Measurements from ENCODE around the gene MDK. TPM values are rescaled to one million over a fixed set of nuclear protein-coding genes. Genes with fewer than 3 reads are reported as not detected.
A peak's percentile ranks its signal among the peaks of the same experiment; 100 is the strongest.

MDK gene
- total RNA-seq, 1 experiment from 2014 or later: 286 TPM

- Histone ChIP-seq H3K9me2 (ENCODE audit: insufficient read depth) (no peaks in the 10 kb centered on the region), H4K20me1 (ENCODE audit: insufficient read depth) (no peaks in the 10 kb centered on the region), H3K79me2 (ENCODE audit: insufficient read depth, low read length) (no peaks in the 10 kb centered on the region), H3K4me3 (replicated peaks in 1 of 2; ENCODE audit: low read depth in 1 of 2, low read length in 2 of 2) (peak overlapping the region; percentile 42 to 59; a peak in 3 of 4 replicates), H3K9ac (ENCODE audit: low read length) (peak overlapping the region; percentile 54; the same call in 1 of the 2 replicates), H3K27ac (ENCODE audit: low read depth, low read length) (no peak overlapping the region), H3K27me3 (ENCODE audit: insufficient read depth, low read length) (no peaks in the 10 kb centered on the region), H3K4me1 (ENCODE audit: control insufficient read depth in 1 of 2, insufficient read depth in 2 of 2, low read length in 2 of 2) (peaks cover 13 to 68% of the 10 kb centered on the region in 2 experiments), H2AFZ (ENCODE audit: low read depth, low read length, poor library complexity, severe bottlenecking) (no peak overlapping the region), H3K9me3 (ENCODE audit: control insufficient read depth in 1 of 2, insufficient read depth in 1 of 2, low read depth in 1 of 2, low read length in 2 of 2) (no peaks in the 10 kb centered on the region), H3K4me2 (ENCODE audit: low read length) (peak overlapping the region; percentile 97), H3K36me3 (ENCODE audit: control insufficient read depth in 1 of 2, insufficient read depth in 2 of 2, low read length in 2 of 2) (no peaks in the 10 kb centered on the region)
- ChIA-PET CTCF (interaction anchor here (0.8 to 1.5 kb wide), 6 partner anchors 20 to 205 kb away, joined by 3 to 6 read pairs (median 3); partner anchors contain the start of gene AMBRA1), POLR2A (no interaction called here), RAD21 (ENCODE audit: low non-redundant PET in 1 of 2, low total read pairs in 2 of 2, uncharacterized antibody in 2 of 2, unreplicated experiment in 2 of 2) (interaction anchor here (1.0 to 1.2 kb wide), 2 partner anchors 37 to 141 kb away, joined by 3 to 4 read pairs; no protein-coding TSS in a partner anchor)
- TF ChIP-seq EGR1 (IDR thresholded peaks at IDR 0.05; ENCODE audit: low read depth) (no peak), REST (IDR thresholded peaks at IDR 0.05; ENCODE audit: low read depth) (no peak), SIN3A (IDR thresholded peaks at IDR 0.05; ENCODE audit: low read depth) (no peak), ZNF274 (IDR thresholded peaks at IDR 0.05; ENCODE audit: low read depth, low read length) (no peak), TCF7L2 (IDR thresholded peaks at IDR 0.05; ENCODE audit: borderline replicate concordance, extremely low read depth, insufficient read depth, insufficient read length) (no peak), EZH2 (IDR thresholded peaks at IDR 0.05) (no peak), SP1 (IDR thresholded peaks at IDR 0.05; ENCODE audit: low read depth) (no peak), FOSL1 (IDR thresholded peaks at IDR 0.05; ENCODE audit: low read depth) (no peak), CTCF (IDR thresholded peaks at IDR 0.05 in 2 of 3, conservative IDR thresholded peaks at IDR 0.05 in 1 of 3; ENCODE audit: borderline replicate concordance in 1 of 3, insufficient read depth in 1 of 3, low read depth in 2 of 3, low read length in 2 of 3) (no peak), CEBPB (IDR thresholded peaks at IDR 0.05; ENCODE audit: low read depth) (no peak), ZFX (IDR thresholded peaks at IDR 0.05) (no peak), SRF (IDR thresholded peaks at IDR 0.05; ENCODE audit: low read depth) (no peak), ATF3 (IDR thresholded peaks at IDR 0.05) (no peak), YY1 (IDR thresholded peaks at IDR 0.05; ENCODE audit: extremely low read depth, insufficient replicate concordance, low read depth, low read length) (no peak), JUND (IDR thresholded peaks at IDR 0.05) (no peak)
- DNase-seq (ENCODE audit: low read depth, low spot score) (no peak), ATAC-seq (no peak)
- BruUV-seq (replicated peaks): no TSS peak
- intact Hi-C loops (cut with micrococcal nuclease): loop anchor here (1.0 to 10.0 kb wide), 4 partner anchors 140 to 416 kb away; partner anchors contain the start of genes ATG13 and HARBI1
Observed at GRCh38 chr11:46388619-46389449, 7.4 kb downstream of the MDK start.
